Neural progenitor cell (in vitro differentiated cells): ENCODE data around the gene METTL21C.

Experiments
- EZH2phosphoT487 ChIP-seq: fragments of 200-600 bp; sonication (generic); IDR thresholded peaks from 2 replicates; pipeline ENCODE4 v1.6.1; 2017; ENCODE audit warnings: antibody characterized with exemption
- TF ChIP-seq, protein P1 (sequence below): fragments of 200-600 bp; sonication (generic); IDR thresholded peaks from 2 replicates; pipeline ENCODE4 v1.5.1; 2017; ENCODE audit warnings: antibody characterized with exemption, mild to moderate bottlenecking

DNA sequence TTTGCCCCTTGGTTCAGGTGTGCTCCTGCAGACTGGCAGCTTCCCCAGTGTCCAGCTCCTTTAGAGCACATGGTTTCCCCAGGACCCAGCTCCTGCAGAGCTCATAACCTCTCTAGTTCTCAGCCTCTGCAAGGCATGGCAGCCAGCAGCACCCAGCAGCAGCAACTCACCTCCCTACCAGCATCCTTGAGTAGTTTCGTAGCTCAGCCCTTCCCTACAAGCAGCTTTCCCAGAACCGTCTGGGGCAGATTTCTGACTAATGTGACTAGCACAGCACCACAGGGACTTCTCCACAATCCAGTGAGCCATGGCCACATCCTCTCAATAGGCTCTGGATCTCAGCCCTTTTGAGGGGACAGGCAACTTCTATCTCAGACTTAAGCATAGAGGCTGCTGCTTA, 14.1 kb upstream of the METTL21C start:
- TF ChIP-seq, protein P1, sequence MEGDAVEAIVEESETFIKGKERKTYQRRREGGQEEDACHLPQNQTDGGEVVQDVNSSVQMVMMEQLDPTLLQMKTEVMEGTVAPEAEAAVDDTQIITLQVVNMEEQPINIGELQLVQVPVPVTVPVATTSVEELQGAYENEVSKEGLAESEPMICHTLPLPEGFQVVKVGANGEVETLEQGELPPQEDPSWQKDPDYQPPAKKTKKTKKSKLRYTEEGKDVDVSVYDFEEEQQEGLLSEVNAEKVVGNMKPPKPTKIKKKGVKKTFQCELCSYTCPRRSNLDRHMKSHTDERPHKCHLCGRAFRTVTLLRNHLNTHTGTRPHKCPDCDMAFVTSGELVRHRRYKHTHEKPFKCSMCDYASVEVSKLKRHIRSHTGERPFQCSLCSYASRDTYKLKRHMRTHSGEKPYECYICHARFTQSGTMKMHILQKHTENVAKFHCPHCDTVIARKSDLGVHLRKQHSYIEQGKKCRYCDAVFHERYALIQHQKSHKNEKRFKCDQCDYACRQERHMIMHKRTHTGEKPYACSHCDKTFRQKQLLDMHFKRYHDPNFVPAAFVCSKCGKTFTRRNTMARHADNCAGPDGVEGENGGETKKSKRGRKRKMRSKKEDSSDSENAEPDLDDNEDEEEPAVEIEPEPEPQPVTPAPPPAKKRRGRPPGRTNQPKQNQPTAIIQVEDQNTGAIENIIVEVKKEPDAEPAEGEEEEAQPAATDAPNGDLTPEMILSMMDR, result no peak
- no peak for TF ChIP-seq EZH2phosphoT487
